ENCODE measurements around the gene EIF3A.
"Not testable (repeated sequence)": the region's sequence is repeated elsewhere in the genome, so short reads cannot be mapped to it uniquely, and the experiment has no call there.

The EIF3A gene

DNA sequence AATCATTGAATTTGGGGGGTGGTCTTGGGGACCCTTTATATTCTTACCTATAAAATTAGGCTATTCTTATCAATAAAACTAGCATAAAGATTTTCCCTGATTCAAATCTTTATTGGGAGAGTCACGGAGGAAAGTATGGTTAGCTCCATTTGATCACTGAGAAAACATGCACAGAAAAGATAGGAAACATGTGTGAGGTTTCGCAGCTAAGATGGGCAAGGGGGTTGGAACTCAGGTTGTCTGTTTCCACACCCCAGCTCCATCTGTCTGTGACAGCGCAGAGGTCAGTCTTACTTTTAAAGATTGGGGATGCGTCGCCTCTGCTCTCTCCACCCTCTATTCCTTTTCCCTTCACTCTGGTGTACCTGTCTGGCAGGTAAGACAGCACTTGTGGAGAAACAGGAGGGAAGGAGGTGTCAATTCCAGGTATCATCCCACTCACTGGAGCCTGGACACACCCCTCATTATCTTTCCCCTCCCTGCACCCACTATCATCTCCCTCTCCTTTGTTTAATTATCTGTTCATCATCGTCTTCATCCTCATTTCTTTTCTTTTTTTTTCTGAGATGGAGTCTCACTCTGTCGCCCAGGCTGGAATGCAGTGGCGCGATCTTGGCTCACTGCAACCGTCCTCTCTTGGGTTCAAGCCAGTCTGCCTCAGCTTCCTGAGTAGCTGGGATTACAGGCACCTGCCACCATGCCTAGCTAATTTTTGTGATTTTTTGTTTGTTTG, 20.9 kb upstream of the EIF3A start:
- H3K4me3 ChIP-seq (ENCODE audit: low read depth, low read length) = no peak overlapping the region
- no peak for DNase-seq (ENCODE audit: low read depth)

- no peak for DNase-seq (ENCODE audit: low read depth)
- H3K4me3 ChIP-seq (ENCODE audit: low read depth, low read length) = no peak overlapping the region
Measured at GRCh38 chr10:119100434-119101238, 20.0 kb upstream of the EIF3A start.

DNA sequence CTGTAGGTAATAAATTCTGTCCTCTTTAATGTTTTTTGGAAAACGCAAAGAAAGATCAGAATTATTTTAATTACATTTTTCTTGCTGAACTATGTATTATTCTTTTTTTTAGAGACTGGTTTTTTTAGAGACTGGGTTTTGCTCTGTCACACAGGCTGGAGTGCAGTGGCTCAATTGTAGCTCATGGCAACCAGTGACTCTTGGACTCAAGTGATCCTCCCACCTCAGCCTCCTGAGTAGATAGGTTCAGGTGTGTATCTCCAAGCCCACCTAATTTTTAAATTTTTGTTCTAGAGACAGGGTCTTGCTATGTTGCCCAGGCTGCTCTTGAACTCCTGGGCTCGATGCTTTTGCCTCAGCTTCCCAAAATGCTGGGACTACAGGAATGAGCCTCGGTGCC, 18.0 kb upstream of the EIF3A start:
- H3K4me3 ChIP-seq (ENCODE audit: low read depth, low read length) = no peak overlapping the region
- DNase-seq (ENCODE audit: low read depth) = no peak

- H3K4me3 ChIP-seq (ENCODE audit: low read depth, low read length) = not testable (repeated sequence)
Measured at GRCh38 chr10:119096641-119097415, 16.2 kb upstream of the EIF3A start.

GRCh38 chr10:119095640-119096039, 15.0 kb upstream of the EIF3A start:
- H3K4me3 ChIP-seq (ENCODE audit: low read depth, low read length) = no peak overlapping the region
- DNase-seq (ENCODE audit: low read depth) = no peak

More at GRCh38 chr10:119096641-119097415, 16.2 kb upstream of the EIF3A start:
- DNase-seq (ENCODE audit: low read depth) = not testable (repeated sequence)

DNA sequence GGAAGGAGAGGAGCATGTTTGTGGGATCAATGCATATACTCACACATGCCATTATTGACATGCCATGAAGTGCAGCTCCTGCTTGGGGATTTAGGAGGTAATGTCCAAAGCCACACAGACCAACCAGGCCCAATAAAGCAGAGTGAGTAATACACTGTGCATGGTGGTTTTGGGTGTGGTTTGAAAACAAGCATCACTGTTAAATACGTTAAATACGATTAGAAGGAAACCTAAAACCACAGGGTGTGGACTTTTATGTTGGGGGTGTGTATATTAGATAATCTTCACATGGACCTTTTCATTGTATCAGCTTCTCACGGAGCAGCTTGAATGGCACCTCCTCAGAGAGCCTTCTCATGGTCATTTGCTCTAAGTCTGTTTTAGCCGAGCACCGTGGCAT, 10.4 kb upstream of the EIF3A start:
- no peak overlapping the region for H3K4me3 ChIP-seq (ENCODE audit: low read depth, low read length)
- DNase-seq (ENCODE audit: low read depth) = no peak

- no peak overlapping the region for H3K4me3 ChIP-seq (ENCODE audit: low read depth, low read length)
- DNase-seq (ENCODE audit: low read depth) = no peak
Measured at GRCh38 chr10:119090026-119090795, 9.6 kb upstream of the EIF3A start.

DNA sequence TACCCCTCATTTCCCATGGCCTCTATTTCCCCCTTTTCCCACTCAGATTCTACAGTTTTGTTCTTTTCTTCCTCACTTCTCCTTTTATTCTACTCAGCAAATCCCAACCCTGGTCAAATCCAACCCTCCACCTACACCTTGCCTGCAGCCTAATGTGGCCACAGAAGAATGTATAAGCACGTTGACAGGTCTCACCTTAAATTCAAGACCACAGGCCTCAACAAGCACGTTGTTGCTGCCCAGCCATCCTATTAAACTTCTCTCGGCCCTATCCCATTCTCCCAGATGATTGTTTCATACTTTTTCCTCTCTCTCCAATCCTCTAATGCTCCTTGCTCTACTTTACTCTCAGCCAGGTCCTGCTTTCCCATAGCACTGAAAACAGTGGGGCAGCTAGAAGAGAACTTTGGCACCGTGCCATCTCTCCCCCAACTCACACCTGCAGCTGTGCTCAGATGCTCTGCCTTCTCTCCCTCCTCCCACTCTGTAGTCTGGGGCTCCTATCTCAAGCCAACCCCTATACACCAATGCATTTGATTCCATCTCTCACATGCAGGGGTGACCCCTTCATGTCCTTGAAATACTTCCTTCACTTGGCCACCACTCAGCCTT, 6.8 kb upstream of the EIF3A start:
- DNase-seq (ENCODE audit: low read depth) = no peak
- no peak overlapping the region for H3K4me3 ChIP-seq (ENCODE audit: low read depth, low read length)

GRCh38 chr10:119084896-119085295, 4.3 kb upstream of the EIF3A start:
- no peak overlapping the region for H3K4me3 ChIP-seq (ENCODE audit: low read depth, low read length)
- DNase-seq (ENCODE audit: low read depth) = no peak

- H3K4me3 ChIP-seq (ENCODE audit: low read depth, low read length) = peak overlapping the region; percentile 98
- DNase-seq (ENCODE audit: low read depth) = peak; percentile 43
Measured at GRCh38 chr10:119079599-119080520, 757 bp downstream of the EIF3A start.

- peak overlapping the region; percentile 98 for H3K4me3 ChIP-seq (ENCODE audit: low read depth, low read length)
- no peak for DNase-seq (ENCODE audit: low read depth)
Measured at GRCh38 chr10:119078422-119079179, 2.0 kb downstream of the EIF3A start.

- H3K4me3 ChIP-seq (ENCODE audit: low read depth, low read length) = no peak overlapping the region
- no peak for DNase-seq (ENCODE audit: low read depth)
Measured at GRCh38 chr10:119073584-119073983, 7.0 kb downstream of the EIF3A start.

DNA sequence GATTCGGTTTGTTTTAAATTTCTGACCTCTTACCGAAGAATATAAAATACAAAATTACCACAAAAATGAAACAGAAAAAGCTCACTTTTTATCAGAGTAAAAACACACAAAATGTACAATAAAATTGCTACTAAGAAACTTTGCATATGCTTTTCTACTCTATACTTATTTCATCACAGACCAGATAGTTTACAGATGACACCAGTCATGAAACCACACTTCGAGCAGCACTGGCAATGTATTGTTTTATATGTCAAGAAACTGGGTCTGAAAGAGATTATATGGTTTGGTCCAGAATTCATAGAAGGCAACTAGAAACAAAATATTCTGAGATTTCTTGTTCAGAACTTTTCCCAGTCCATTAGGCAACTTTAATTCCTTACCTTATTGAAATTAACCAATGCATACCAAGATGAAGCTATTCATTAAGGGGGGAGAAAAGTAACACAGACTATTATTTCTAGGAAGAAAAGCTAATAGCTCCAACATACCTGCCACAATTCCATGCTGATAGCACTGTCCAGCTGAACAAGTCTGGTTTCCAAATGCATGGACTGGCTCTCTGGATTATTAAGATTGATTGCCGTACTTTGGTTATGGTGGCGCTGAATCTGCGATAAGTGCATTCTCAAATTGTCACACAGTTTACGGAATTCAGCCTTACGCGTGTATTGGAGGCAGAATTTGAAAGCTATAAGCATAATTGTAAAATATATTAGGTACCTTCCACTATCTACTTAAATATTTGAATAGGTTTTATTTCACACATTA, 10.0 kb downstream of the EIF3A start:
- no peak overlapping the region for H3K4me3 ChIP-seq (ENCODE audit: low read depth, low read length)
- no peak for DNase-seq (ENCODE audit: low read depth)

- H3K4me3 ChIP-seq (ENCODE audit: low read depth, low read length) = no peak overlapping the region
- no peak for DNase-seq (ENCODE audit: low read depth)
Measured at GRCh38 chr10:119061926-119062325, 18.7 kb downstream of the EIF3A start.

DNA sequence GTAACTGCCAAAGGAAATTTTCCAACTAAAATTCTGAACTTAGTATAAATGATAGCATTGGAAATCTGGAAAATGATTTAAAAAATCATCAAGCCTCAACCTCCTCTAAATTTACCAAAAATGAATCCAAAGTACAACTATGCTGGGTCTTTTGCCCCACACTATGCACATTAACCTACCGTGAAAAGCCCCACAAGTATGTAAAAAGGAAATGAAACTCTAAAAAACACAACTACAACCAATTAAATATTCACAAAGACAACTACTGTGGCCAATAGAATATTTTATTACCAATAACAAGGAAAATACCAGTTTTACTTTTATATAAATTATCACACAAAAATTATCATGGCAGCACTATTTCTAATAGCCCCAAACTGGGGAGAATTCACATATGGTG, 19.3 kb downstream of the EIF3A start:
- H3K4me3 ChIP-seq (ENCODE audit: low read depth, low read length) = no peak overlapping the region
- DNase-seq (ENCODE audit: low read depth) = no peak

GRCh38 chr10:119060107-119060506, 20.5 kb downstream of the EIF3A start:
- H3K4me3 ChIP-seq (ENCODE audit: low read depth, low read length) = no peak overlapping the region
- no peak for DNase-seq (ENCODE audit: low read depth)

GRCh38 chr10:119059557-119059956, 21.1 kb downstream of the EIF3A start:
- H3K4me3 ChIP-seq (ENCODE audit: low read depth, low read length) = no peak overlapping the region
- no peak for DNase-seq (ENCODE audit: low read depth)

All from skeletal muscle cell (primary cell).